Measurements from ENCODE around the gene DGCR8. TPM values are rescaled to one million over a fixed set of nuclear protein-coding genes. Genes with fewer than 3 reads are reported as not detected.
A peak's percentile ranks its signal among the peaks of the same experiment; 100 is the strongest.

Gene DGCR8
- total RNA-seq, 1 experiment from 2014 or later: 34.7 TPM

GRCh38 chr22:20083157-20083890 lies 3.3 kb downstream of the DGCR8 start:
- Histone ChIP-seq H3K36me3 (ENCODE audit: low read depth) (no peaks in the 10 kb centered on the region), H3K9me3 (ENCODE audit: insufficient read depth, low read depth) (no peaks in the 10 kb centered on the region), H3F3A (ENCODE audit: insufficient read depth, low read depth) (peaks cover 12% of the 10 kb centered on the region), H3K9me2 (ENCODE audit: insufficient read depth) (no peaks in the 10 kb centered on the region), H4K20me1 (ENCODE audit: insufficient read depth) (peaks cover 26% of the 10 kb centered on the region), H2AFZ (no peak overlapping the region), H3K27me3 (ENCODE audit: insufficient read depth, low read depth) (no peaks in the 10 kb centered on the region), H3K4me3 (no peak overlapping the region), H3K79me2 (ENCODE audit: low read depth) (peaks cover 58% of the 10 kb centered on the region), H3K4me1 (replicated peaks; ENCODE audit: insufficient read depth) (no peaks in the 10 kb centered on the region; the same call in 1 of the 2 replicates), H3K4me2 (no peak overlapping the region), H3K27ac (no peak overlapping the region)
- DNase-seq: no peak
- ChIA-PET POLR2A (ENCODE audit: unreplicated experiment) (no interaction called here), CTCF (interaction anchor here (0.6 kb wide), 1 partner anchor 28 kb away, joined by 5 read pairs; no protein-coding TSS in a partner anchor)
- no TSS peak for BruUV-seq (replicated peaks)
- TF ChIP-seq, protein P1, sequence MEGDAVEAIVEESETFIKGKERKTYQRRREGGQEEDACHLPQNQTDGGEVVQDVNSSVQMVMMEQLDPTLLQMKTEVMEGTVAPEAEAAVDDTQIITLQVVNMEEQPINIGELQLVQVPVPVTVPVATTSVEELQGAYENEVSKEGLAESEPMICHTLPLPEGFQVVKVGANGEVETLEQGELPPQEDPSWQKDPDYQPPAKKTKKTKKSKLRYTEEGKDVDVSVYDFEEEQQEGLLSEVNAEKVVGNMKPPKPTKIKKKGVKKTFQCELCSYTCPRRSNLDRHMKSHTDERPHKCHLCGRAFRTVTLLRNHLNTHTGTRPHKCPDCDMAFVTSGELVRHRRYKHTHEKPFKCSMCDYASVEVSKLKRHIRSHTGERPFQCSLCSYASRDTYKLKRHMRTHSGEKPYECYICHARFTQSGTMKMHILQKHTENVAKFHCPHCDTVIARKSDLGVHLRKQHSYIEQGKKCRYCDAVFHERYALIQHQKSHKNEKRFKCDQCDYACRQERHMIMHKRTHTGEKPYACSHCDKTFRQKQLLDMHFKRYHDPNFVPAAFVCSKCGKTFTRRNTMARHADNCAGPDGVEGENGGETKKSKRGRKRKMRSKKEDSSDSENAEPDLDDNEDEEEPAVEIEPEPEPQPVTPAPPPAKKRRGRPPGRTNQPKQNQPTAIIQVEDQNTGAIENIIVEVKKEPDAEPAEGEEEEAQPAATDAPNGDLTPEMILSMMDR (conservative IDR thresholded peaks at IDR 0.05): no peak
- TF ChIP-seq EZH2 (IDR thresholded peaks at IDR 0.05; ENCODE audit: low read depth): no peak
- intact Hi-C loops (cut with micrococcal nuclease; ENCODE audit: unreplicated experiment): no loop called here

DNA sequence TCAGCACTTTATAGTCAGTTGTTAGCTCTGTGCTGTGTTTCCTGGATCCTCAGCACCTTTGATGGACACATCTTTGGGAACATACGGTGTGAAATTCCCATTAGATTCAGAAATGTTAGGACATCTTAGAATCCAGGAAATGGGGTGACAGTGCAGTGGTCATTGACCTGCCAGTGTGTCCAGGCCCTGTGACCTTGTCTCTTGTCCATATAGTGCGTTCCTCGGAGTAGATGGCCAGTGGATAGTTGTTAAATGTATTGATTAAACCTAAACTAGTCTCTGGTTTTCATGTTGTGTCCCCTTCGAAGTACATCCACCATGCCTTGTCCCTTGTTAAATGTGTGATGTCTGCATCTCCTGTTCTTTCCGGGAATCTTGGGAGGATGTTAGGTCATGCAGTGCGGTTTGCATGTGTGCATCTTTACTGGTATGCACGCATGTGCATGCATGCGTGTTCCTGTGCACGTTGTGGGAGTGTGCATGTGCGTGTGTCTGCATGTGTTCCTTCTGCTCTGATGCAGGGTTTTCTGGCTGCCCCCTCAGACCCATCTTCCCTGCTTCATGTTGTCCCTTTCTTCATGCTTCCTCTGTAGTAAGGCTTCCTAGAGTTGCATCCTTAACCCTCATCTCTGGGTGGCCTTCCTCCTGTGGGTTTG lies 4.0 kb downstream of the DGCR8 start:
- TF ChIP-seq, protein P1 (conservative IDR thresholded peaks at IDR 0.05): no peak
- TF ChIP-seq EZH2 (IDR thresholded peaks at IDR 0.05; ENCODE audit: low read depth): no peak
- no peak for DNase-seq
- H3K4me3 ChIP-seq: no peak overlapping the region
- no peaks in the 10 kb centered on the region for H3K36me3 ChIP-seq (ENCODE audit: low read depth)
- no peaks in the 10 kb centered on the region for H3K9me3 ChIP-seq (ENCODE audit: insufficient read depth, low read depth)
- no peaks in the 10 kb centered on the region for H3K27me3 ChIP-seq (ENCODE audit: insufficient read depth, low read depth)
- peaks cover 26% of the 10 kb centered on the region for H4K20me1 ChIP-seq (ENCODE audit: insufficient read depth)
- H3K4me2 ChIP-seq: no peak overlapping the region
- no peaks in the 10 kb centered on the region; the same call in 1 of the 2 replicates for H3K4me1 ChIP-seq (replicated peaks; ENCODE audit: insufficient read depth)
- CTCF ChIA-PET: no interaction called here
- POLR2A ChIA-PET (ENCODE audit: unreplicated experiment): no interaction called here
- no peak overlapping the region for H3K27ac ChIP-seq
- peaks cover 58% of the 10 kb centered on the region for H3K79me2 ChIP-seq (ENCODE audit: low read depth)
- intact Hi-C loops (cut with micrococcal nuclease; ENCODE audit: unreplicated experiment): no loop called here
- H2AFZ ChIP-seq: no peak overlapping the region
- no TSS peak for BruUV-seq (replicated peaks)
- no peaks in the 10 kb centered on the region for H3K9me2 ChIP-seq (ENCODE audit: insufficient read depth)
- H3F3A ChIP-seq (ENCODE audit: insufficient read depth, low read depth): peaks cover 12% of the 10 kb centered on the region

- Histone ChIP-seq H3K9me3 (ENCODE audit: insufficient read depth, low read depth) (no peaks in the 10 kb centered on the region), H3K4me2 (no peak overlapping the region), H4K20me1 (ENCODE audit: insufficient read depth) (peaks cover 26% of the 10 kb centered on the region), H3K79me2 (ENCODE audit: low read depth) (peaks cover 58% of the 10 kb centered on the region), H3K4me3 (no peak overlapping the region), H3K9me2 (ENCODE audit: insufficient read depth) (no peaks in the 10 kb centered on the region), H3K36me3 (ENCODE audit: low read depth) (no peaks in the 10 kb centered on the region), H3K27ac (no peak overlapping the region), H2AFZ (no peak overlapping the region), H3K27me3 (ENCODE audit: insufficient read depth, low read depth) (no peaks in the 10 kb centered on the region), H3F3A (ENCODE audit: insufficient read depth, low read depth) (peaks cover 8% of the 10 kb centered on the region), H3K4me1 (replicated peaks; ENCODE audit: insufficient read depth) (no peaks in the 10 kb centered on the region; the same call in 1 of the 2 replicates)
- no peak for DNase-seq
- POLR2A ChIA-PET (ENCODE audit: unreplicated experiment): no interaction called here
- CTCF ChIA-PET: no interaction called here
- intact Hi-C loops (cut with micrococcal nuclease; ENCODE audit: unreplicated experiment): no loop called here
- BruUV-seq (replicated peaks): no TSS peak
- no peak for TF ChIP-seq EZH2 (IDR thresholded peaks at IDR 0.05; ENCODE audit: low read depth)
- TF ChIP-seq, protein P1 (conservative IDR thresholded peaks at IDR 0.05): peak; percentile 36; the same call in 1 of the 2 replicates
These were observed 4.7 kb downstream of the DGCR8 start for GRCh38 chr22:20084547-20085413.

Measured in PC-9 (cell line).